Uterus (tissue), 4 donors: ENCODE results near the gene RIMS4. TPM values are rescaled to one million over a fixed set of nuclear protein-coding genes. Genes with fewer than 3 reads are reported as not detected.

Experiments used
- DNase-seq, 2 donors: peaks; one replicate each; pipeline ENCODE4 v3.0.0-alpha.2; 2019 to 2020
- H3K27ac ChIP-seq, 2 donors: fragments of 200-600 bp; sonication (generic); 1 replicate in 1 of 2; 2 replicates in 1 of 2; pipeline ENCODE4 v1.5.1; 2016 to 2018
- H3K27me3 ChIP-seq, 2 donors: fragments of 200-600 bp; sonication (generic); one replicate each; pipeline ENCODE4 v1.5.1; 2018 to 2019; ENCODE audit warnings: control low read depth in 1 of 2
- H3K36me3 ChIP-seq, 2 donors: fragments of 200-600 bp; sonication (generic); one replicate each; pipeline ENCODE4 v1.5.1; 2019; ENCODE audit warnings: control low read depth in 1 of 2
- H3K4me1 ChIP-seq, 2 donors: fragments of 200-600 bp; sonication (generic); one replicate each; pipeline ENCODE4 v1.5.1; 2018 to 2019; ENCODE audit warnings: control low read depth in 1 of 2
- H3K4me3 ChIP-seq, 2 donors: fragments of 200-600 bp; sonication (generic); 1 replicate in 1 of 2; 2 replicates in 1 of 2; pipeline ENCODE4 v1.5.1; 2018 to 2019; ENCODE audit warnings: mild to moderate bottlenecking in 1 of 2
- H3K9me3 ChIP-seq, 2 donors: fragments of 200-600 bp; sonication (generic); one replicate each; pipeline ENCODE4 v1.5.1; 2019; ENCODE audit warnings: control low read depth in 1 of 2
- CTCF ChIP-seq, 4 experiments: fragments of 200-600 bp in 2 of 4; fragments of 450-650 bp in 2 of 4; sonication (generic) in 2 of 4; IDR thresholded peaks; one replicate each; pipeline ENCODE4 v1.5.1; 2016 to 2019; ENCODE audit warnings: antibody characterized with exemption in 4 of 4, mild to moderate bottlenecking in 2 of 4, moderate library complexity in 1 of 4
- POLR2A ChIP-seq, 2 donors: fragments of 450-650 bp; IDR thresholded peaks; one replicate each; pipeline ENCODE4 v1.6.1; 2016; ENCODE audit warnings: antibody characterized with exemption in 2 of 2, mild to moderate bottlenecking in 1 of 2, moderate library complexity in 1 of 2
- intact Hi-C: fragments of 100-400 bp; cut with DNase I; formaldehyde crosslinking; loops from one replicate; pipeline ENCODE4 v1.15.1; 2023; ENCODE audit warnings: low total_unique reads
- total RNA-seq, 4 donors: library from RNA; depleted of rRNA in 3 of 4; stranded (reverse); fragments of >200 nt in 3 of 4; gene quantifications; one replicate each; pipeline versions ENCODE4 v1.1.0 to v1.2.4, GENCODE V29; 2014 to 2023
- donor health status: DM: yes; HTN: yes; CAD: no.

RIMS4 gene
- total RNA-seq, 4 donors from 2014 or later = 0.26 to 5.3 (median 0.61) TPM

GRCh38 chr20:44739942-44740341 is 70.4 kb downstream of the RIMS4 start:
- H3K9me3 ChIP-seq = no peaks in the 10 kb centered on the region
- no peak for TF ChIP-seq POLR2A (IDR thresholded peaks at IDR 0.05)
- H3K4me3 ChIP-seq = no peak overlapping the region
- no peaks in the 10 kb centered on the region for H3K4me1 ChIP-seq
- H3K36me3 ChIP-seq = no peaks in the 10 kb centered on the region
- intact Hi-C loops = loop anchor here (10.0 kb wide), 1 partner anchor 125 kb away; no protein-coding TSS in a partner anchor
- no peak overlapping the region for H3K27ac ChIP-seq
- H3K27me3 ChIP-seq = no peaks in the 10 kb centered on the region
- DNase-seq = no peak

GRCh38 chr20:44738813-44739477 is 71.4 kb downstream of the RIMS4 start:
- Histone ChIP-seq H3K27me3 (no peaks in the 10 kb centered on the region), H3K27ac (no peak overlapping the region), H3K4me3 (no peak overlapping the region), H3K36me3 (no peaks in the 10 kb centered on the region), H3K4me1 (no peaks in the 10 kb centered on the region), H3K9me3 (no peaks in the 10 kb centered on the region)
- DNase-seq = peak; percentile 60 to 72
- TF ChIP-seq POLR2A (IDR thresholded peaks at IDR 0.05) = no peak
- TF ChIP-seq CTCF (IDR thresholded peaks at IDR 0.05) = no peak
- intact Hi-C loops = no loop called here

- intact Hi-C loops = no loop called here
- no peak overlapping the region for H3K27ac ChIP-seq
These were observed 73.2 kb downstream of the RIMS4 start for GRCh38 chr20:44737116-44737515.

GRCh38 chr20:44736170-44737021 is 74.0 kb downstream of the RIMS4 start:
- TF ChIP-seq CTCF (IDR thresholded peaks at IDR 0.05) = no peak
- TF ChIP-seq POLR2A (IDR thresholded peaks at IDR 0.05) = no peak
- Histone ChIP-seq H3K9me3 (no peaks in the 10 kb centered on the region), H3K36me3 (no peaks in the 10 kb centered on the region), H3K4me3 (no peak overlapping the region), H3K27me3 (no peaks in the 10 kb centered on the region), H3K4me1 (no peaks in the 10 kb centered on the region), H3K27ac (no peak overlapping the region)
- intact Hi-C loops = no loop called here
- DNase-seq = peak; percentile 57 to 72

More at GRCh38 chr20:44737116-44737515, 73.2 kb downstream of the RIMS4 start:
- DNase-seq = no peak
- no peaks in the 10 kb centered on the region for H3K4me1 ChIP-seq
- no peaks in the 10 kb centered on the region for H3K27me3 ChIP-seq
- TF ChIP-seq CTCF (IDR thresholded peaks at IDR 0.05) = no peak
- no peak for TF ChIP-seq POLR2A (IDR thresholded peaks at IDR 0.05)
- H3K4me3 ChIP-seq = no peak overlapping the region
- no peaks in the 10 kb centered on the region for H3K9me3 ChIP-seq
- no peaks in the 10 kb centered on the region for H3K36me3 ChIP-seq

- no peaks in the 10 kb centered on the region for H3K27me3 ChIP-seq
- intact Hi-C loops = no loop called here
- H3K4me3 ChIP-seq = no peak overlapping the region
These were observed 74.6 kb downstream of the RIMS4 start for GRCh38 chr20:44735816-44736169.

More at GRCh38 chr20:44735816-44736169, 74.6 kb downstream of the RIMS4 start:
- Histone ChIP-seq H3K36me3 (no peaks in the 10 kb centered on the region), H3K9me3 (no peaks in the 10 kb centered on the region), H3K27ac (no peak overlapping the region), H3K4me1 (no peaks in the 10 kb centered on the region)
- DNase-seq = no peak
- TF ChIP-seq POLR2A (IDR thresholded peaks at IDR 0.05) (no peak), CTCF (IDR thresholded peaks at IDR 0.05) (no peak)
